ENCODE data around the gene BHLHA15.
"Not testable (repeated sequence)": the region's sequence is repeated elsewhere in the genome, so short reads cannot be mapped to it uniquely, and the experiment has no call there.

Gene BHLHA15

DNA sequence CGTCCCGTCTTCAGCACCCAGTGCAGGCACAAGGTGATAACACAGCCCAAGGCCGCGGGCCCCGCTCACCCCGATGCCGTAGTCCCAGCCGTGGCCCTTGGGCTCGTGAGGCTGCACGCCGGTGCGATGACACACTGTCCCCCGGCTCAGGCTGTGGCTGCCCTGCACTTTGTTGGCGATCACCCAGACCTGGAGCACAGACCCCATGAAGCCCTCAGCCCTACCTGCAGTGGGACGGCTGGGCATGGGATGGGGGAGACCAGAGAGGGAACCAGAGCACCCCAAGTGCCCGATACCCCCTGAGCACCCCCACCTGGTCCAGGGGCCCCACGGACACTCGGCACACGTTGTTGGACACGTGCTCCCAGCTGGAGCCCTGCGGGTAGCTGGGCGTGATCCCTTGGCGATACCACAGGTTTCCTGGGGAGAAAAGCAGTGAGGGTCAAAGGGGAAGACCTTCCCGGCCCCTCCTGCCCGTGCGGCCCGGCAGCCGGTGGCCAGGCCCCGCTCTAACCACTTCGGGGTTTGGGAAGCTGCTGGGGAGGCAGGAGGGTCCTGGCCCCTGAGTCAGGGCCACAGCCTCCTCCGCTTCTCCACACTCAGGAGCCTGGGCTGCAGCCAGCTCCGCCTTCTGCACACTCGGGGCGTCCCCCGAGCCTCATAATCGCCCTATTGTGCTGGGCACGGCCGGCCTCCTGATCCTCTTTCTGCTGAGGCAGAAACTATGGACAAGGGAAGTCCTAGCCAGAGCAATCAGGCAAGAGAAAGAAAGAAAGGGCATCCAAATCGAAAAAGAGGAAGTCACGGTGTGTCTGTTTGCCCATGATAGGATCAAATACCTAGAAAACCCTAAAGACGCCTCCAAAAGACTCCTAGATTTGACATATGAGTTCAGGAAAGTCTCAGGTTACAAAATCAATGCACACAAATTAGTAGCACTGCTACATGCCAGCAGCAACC, 6.7 kb downstream of the BHLHA15 start:
- H3K36me3 ChIP-seq = peaks cover 31% of the 10 kb centered on the region
- no peak overlapping the region for H3K4me3 ChIP-seq (ENCODE audit: low read depth, low read length)
- H3K27me3 ChIP-seq (ENCODE audit: insufficient read depth, low read depth, severe bottlenecking) = no peaks in the 10 kb centered on the region
- no peaks in the 10 kb centered on the region for H3K9me3 ChIP-seq (ENCODE audit: severe bottlenecking)
- no peak overlapping the region for H3K27ac ChIP-seq
- TF ChIP-seq, protein P1, sequence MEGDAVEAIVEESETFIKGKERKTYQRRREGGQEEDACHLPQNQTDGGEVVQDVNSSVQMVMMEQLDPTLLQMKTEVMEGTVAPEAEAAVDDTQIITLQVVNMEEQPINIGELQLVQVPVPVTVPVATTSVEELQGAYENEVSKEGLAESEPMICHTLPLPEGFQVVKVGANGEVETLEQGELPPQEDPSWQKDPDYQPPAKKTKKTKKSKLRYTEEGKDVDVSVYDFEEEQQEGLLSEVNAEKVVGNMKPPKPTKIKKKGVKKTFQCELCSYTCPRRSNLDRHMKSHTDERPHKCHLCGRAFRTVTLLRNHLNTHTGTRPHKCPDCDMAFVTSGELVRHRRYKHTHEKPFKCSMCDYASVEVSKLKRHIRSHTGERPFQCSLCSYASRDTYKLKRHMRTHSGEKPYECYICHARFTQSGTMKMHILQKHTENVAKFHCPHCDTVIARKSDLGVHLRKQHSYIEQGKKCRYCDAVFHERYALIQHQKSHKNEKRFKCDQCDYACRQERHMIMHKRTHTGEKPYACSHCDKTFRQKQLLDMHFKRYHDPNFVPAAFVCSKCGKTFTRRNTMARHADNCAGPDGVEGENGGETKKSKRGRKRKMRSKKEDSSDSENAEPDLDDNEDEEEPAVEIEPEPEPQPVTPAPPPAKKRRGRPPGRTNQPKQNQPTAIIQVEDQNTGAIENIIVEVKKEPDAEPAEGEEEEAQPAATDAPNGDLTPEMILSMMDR (IDR thresholded peaks at IDR 0.05; ENCODE audit: low read depth, low read length) = no peak
- DNase-seq = no peak

DNA sequence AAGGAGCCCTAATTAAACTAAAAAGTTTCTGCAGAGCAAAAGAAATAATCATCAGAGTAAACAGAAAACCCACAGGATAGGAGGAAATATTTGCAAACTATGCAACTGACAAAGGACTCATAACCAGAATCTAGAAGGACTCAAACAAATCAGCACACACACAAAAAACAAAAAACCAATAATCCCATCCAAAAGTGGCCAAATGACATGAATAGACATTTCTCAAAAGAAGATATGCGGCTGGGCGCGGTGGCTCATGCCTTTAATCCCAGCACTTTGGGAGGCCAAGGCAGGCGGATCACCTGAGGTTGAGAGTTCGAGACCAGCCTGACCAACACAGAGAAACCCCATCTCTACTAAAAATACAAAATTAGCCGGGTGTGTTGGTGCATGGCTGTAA, 8.1 kb downstream of the BHLHA15 start:
- H3K9me3 ChIP-seq (ENCODE audit: severe bottlenecking); H3K27me3 ChIP-seq (ENCODE audit: insufficient read depth, low read depth, severe bottlenecking); DNase-seq; H3K4me3 ChIP-seq (ENCODE audit: low read depth, low read length); H3K27ac ChIP-seq: not testable (repeated sequence)
- peaks cover 34% of the 10 kb centered on the region for H3K36me3 ChIP-seq

DNA sequence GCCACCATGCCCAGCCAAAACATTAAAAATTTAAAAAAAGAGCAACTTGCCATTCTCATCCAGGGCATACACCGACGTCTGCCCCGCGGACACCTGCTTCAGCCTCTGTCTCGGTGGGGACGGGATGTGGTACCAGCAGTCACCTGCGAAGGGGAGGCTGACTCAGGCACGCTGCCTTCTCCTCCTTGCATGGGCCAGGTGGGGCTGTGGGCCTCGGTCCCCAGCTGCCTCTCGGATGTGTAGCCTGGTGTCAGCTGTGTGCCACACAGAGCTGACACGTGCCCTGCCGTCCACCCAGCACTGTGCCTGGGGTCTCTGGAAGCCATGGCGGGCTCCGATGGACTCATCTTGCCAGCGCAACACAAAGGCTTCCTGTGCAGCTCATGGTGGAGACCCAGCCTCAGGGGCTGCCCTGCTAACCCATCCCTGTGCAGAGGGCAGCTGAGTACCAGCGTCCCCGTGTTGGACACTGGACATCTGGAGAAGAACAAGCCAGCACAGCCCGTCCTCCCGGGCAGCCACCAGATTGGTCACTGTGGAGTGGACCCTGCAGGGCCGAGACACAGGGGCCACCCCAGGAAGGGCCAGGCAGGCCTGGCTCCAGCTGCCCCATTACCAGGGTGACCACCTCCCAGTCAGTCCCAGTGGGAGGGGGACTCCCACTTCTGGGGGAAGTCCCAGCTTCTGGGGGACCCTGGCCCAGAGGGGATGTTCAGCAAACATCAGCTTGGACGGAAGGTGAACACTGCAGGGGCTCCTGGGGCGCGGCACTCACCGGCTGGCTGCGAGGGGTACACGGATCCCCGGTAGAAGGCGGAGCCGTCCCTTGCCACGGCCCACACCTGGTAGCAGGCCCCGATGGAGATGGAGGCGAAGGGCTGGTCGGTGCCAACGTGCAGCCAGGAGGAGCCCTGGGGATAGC, 10.6 kb downstream of the BHLHA15 start:
- Histone ChIP-seq H3K4me3 (ENCODE audit: low read depth, low read length) (no peak overlapping the region), H3K36me3 (peaks cover 39% of the 10 kb centered on the region), H3K27me3 (ENCODE audit: insufficient read depth, low read depth, severe bottlenecking) (no peaks in the 10 kb centered on the region), H3K27ac (no peak overlapping the region), H3K9me3 (ENCODE audit: severe bottlenecking) (no peaks in the 10 kb centered on the region)
- TF ChIP-seq, protein P1 (IDR thresholded peaks at IDR 0.05; ENCODE audit: low read depth, low read length) = no peak
- no peak for DNase-seq

DNA sequence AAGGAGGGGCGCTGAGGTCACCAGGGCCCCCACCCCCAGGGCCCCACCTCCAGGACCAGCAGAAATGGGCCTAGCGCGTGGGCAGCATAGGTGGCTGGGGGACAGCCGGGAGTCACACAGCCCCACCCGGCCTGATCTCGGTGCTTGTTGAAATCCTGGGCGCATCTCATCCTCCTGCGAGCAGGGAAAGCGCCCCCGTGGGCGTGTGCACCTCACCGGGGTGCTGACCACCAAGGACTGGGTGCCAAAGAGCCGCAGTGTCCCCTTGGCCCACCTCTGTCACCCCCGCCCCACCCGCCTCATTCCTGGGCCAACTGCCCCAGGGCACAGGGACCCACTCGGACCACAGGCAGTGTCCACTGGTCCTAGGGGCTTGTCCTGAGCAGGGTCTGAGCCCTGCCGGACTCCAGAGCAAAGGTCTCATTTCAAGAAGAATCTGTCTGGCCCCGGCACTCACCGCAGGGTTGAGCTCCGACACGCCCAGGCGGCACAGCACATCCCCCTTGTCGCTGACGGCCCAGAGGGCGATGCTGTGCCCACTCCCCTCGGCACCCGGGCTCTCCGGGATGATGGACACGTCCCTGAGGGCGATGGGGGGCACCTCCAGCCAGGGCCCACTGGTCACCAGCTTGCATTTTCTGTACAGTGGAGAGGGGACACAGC, 11.4 kb downstream of the BHLHA15 start:
- TF ChIP-seq, protein P1 (IDR thresholded peaks at IDR 0.05; ENCODE audit: low read depth, low read length) = no peak
- Histone ChIP-seq H3K4me3 (ENCODE audit: low read depth, low read length) (no peak overlapping the region), H3K27me3 (ENCODE audit: insufficient read depth, low read depth, severe bottlenecking) (no peaks in the 10 kb centered on the region), H3K9me3 (ENCODE audit: severe bottlenecking) (no peaks in the 10 kb centered on the region), H3K27ac (no peak overlapping the region), H3K36me3 (peaks cover 40% of the 10 kb centered on the region)
- no peak for DNase-seq

DNA sequence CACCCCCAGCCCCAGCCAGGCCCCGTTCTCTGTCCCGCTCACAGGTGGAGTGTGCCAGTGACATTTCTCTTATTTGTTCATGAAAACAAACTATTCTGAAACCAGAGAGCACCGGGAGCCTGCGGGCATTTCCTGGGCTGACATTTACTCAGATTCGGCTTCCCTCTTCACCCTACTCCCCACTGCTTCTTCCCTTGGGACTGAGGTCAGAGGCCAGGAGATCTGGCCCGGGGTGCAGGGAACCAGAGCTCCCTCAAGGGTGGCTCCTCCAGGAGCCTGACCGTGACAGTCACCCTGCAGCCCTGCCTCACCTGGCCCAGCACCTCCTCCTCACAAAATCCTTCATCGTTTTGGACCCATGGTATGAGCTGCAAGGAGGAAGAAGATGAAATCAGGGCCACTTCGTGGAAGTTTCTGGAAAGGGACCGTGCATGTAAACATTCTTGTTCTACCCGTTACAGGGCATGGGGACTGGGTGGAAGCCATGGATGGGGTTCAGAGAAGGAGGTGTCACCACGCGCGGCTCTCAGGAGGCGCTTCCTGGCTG, 12.2 kb downstream of the BHLHA15 start:
- Histone ChIP-seq H3K27ac (no peak overlapping the region), H3K4me3 (ENCODE audit: low read depth, low read length) (no peak overlapping the region), H3K27me3 (ENCODE audit: insufficient read depth, low read depth, severe bottlenecking) (no peaks in the 10 kb centered on the region), H3K9me3 (ENCODE audit: severe bottlenecking) (no peaks in the 10 kb centered on the region), H3K36me3 (peaks cover 45% of the 10 kb centered on the region)
- TF ChIP-seq, protein P1 (IDR thresholded peaks at IDR 0.05; ENCODE audit: low read depth, low read length) = no peak
- no peak for DNase-seq
